ENCODE measurements around the gene TSPAN11.

Gene TSPAN11

GRCh38 chr12:30926243-30927221 lies at the start of gene TSPAN11:
Gene TSPAN11, plus strand, starts transcription at chr12:30926748. Its CDS starts 27,244 bp downstream, at chr12:30953992.
- Histone ChIP-seq H3K4me2 (ENCODE audit: low read depth, low read length, poor library complexity, severe bottlenecking) (no peak within 1 kb of the TSS), H3K4me1 (ENCODE audit: insufficient read depth, low read length, poor library complexity, severe bottlenecking) (no peaks in the 10 kb centered on the region), H2AFZ (ENCODE audit: low read length) (no peak within 1 kb of the TSS), H4K20me1 (ENCODE audit: insufficient read depth, low read length, poor library complexity, severe bottlenecking) (no peaks in the 10 kb centered on the region), H3K79me2 (ENCODE audit: insufficient read depth, low read length) (no peaks in the 10 kb centered on the region), H3K4me3 (ENCODE audit: low read length, poor library complexity, severe bottlenecking) (no peak within 1 kb of the TSS), H3K36me3 (ENCODE audit: insufficient read depth, low read length) (no peaks in the 10 kb centered on the region), H3F3A (ENCODE audit: low read depth) (no peaks in the 10 kb centered on the region), H3K9me2 (replicated peaks; ENCODE audit: low read depth, low read length) (no peaks in the 10 kb centered on the region), H3K9ac (ENCODE audit: low read depth, low read length, poor library complexity, severe bottlenecking) (no peak within 1 kb of the TSS), H3K27me3 (ENCODE audit: insufficient read depth, low read length, poor library complexity, severe bottlenecking) (no peaks in the 10 kb centered on the region), H3K9me3 (ENCODE audit: insufficient read depth, low read depth, low read length) (no peaks in the 10 kb centered on the region)
- TF ChIP-seq, protein P1, sequence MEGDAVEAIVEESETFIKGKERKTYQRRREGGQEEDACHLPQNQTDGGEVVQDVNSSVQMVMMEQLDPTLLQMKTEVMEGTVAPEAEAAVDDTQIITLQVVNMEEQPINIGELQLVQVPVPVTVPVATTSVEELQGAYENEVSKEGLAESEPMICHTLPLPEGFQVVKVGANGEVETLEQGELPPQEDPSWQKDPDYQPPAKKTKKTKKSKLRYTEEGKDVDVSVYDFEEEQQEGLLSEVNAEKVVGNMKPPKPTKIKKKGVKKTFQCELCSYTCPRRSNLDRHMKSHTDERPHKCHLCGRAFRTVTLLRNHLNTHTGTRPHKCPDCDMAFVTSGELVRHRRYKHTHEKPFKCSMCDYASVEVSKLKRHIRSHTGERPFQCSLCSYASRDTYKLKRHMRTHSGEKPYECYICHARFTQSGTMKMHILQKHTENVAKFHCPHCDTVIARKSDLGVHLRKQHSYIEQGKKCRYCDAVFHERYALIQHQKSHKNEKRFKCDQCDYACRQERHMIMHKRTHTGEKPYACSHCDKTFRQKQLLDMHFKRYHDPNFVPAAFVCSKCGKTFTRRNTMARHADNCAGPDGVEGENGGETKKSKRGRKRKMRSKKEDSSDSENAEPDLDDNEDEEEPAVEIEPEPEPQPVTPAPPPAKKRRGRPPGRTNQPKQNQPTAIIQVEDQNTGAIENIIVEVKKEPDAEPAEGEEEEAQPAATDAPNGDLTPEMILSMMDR (conservative IDR thresholded peaks at IDR 0.05; ENCODE audit: low read length): no peak
- TF ChIP-seq EZH2phosphoT487 (IDR thresholded peaks at IDR 0.05; ENCODE audit: borderline replicate concordance): no peak

- no peaks in the 10 kb centered on the region for H3K27me3 ChIP-seq (ENCODE audit: insufficient read depth, low read length, poor library complexity, severe bottlenecking)
- no peak overlapping the region for H3K4me2 ChIP-seq (ENCODE audit: low read depth, low read length, poor library complexity, severe bottlenecking)
- H3K9me2 ChIP-seq (replicated peaks; ENCODE audit: low read depth, low read length): no peaks in the 10 kb centered on the region
- H3K4me1 ChIP-seq (ENCODE audit: insufficient read depth, low read length, poor library complexity, severe bottlenecking): no peaks in the 10 kb centered on the region
- TF ChIP-seq, protein P1 (conservative IDR thresholded peaks at IDR 0.05; ENCODE audit: low read length): no peak
- no peak for TF ChIP-seq EZH2phosphoT487 (IDR thresholded peaks at IDR 0.05; ENCODE audit: borderline replicate concordance)
- no peaks in the 10 kb centered on the region for H3K79me2 ChIP-seq (ENCODE audit: insufficient read depth, low read length)
- no peak overlapping the region for H2AFZ ChIP-seq (ENCODE audit: low read length)
- no peak overlapping the region for H3K4me3 ChIP-seq (ENCODE audit: low read length, poor library complexity, severe bottlenecking)
- H4K20me1 ChIP-seq (ENCODE audit: insufficient read depth, low read length, poor library complexity, severe bottlenecking): no peaks in the 10 kb centered on the region
- no peaks in the 10 kb centered on the region for H3K9me3 ChIP-seq (ENCODE audit: insufficient read depth, low read depth, low read length)
- H3K36me3 ChIP-seq (ENCODE audit: insufficient read depth, low read length): no peaks in the 10 kb centered on the region
- H3F3A ChIP-seq (ENCODE audit: low read depth): no peaks in the 10 kb centered on the region
- no peak overlapping the region for H3K9ac ChIP-seq (ENCODE audit: low read depth, low read length, poor library complexity, severe bottlenecking)
Measured at GRCh38 chr12:30877105-30877875, 49.3 kb upstream of the TSPAN11 start.

DNA sequence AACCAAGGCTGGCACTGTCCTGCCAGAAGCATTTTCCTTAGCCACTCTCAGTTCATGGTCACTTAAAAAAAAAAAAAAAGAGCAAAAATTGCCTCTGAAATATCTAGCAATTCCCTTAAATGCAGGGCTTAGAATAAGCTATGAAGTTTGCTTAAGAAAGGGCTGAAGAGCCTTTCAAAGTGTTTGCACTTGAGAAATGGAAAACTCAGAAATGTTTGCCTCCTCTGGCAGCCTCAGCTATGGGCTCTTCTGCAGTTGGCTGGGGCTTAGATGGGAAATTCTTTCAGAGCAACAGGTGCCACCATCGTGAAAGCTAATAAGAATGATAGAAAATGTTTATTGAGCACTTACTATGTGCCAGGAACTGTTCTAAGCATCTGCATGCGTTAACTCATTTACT lies 48.5 kb upstream of the TSPAN11 start:
- TF ChIP-seq, protein P1 (conservative IDR thresholded peaks at IDR 0.05; ENCODE audit: low read length): no peak
- no peak for TF ChIP-seq EZH2phosphoT487 (IDR thresholded peaks at IDR 0.05; ENCODE audit: borderline replicate concordance)
- no peaks in the 10 kb centered on the region for H3K4me1 ChIP-seq (ENCODE audit: insufficient read depth, low read length, poor library complexity, severe bottlenecking)
- H3K9me2 ChIP-seq (replicated peaks; ENCODE audit: low read depth, low read length): no peaks in the 10 kb centered on the region
- no peaks in the 10 kb centered on the region for H3K9me3 ChIP-seq (ENCODE audit: insufficient read depth, low read depth, low read length)
- no peaks in the 10 kb centered on the region for H3K27me3 ChIP-seq (ENCODE audit: insufficient read depth, low read length, poor library complexity, severe bottlenecking)
- H3K4me3 ChIP-seq (ENCODE audit: low read length, poor library complexity, severe bottlenecking): no peak overlapping the region
- H2AFZ ChIP-seq (ENCODE audit: low read length): no peak overlapping the region
- H3K4me2 ChIP-seq (ENCODE audit: low read depth, low read length, poor library complexity, severe bottlenecking): no peak overlapping the region
- H3K36me3 ChIP-seq (ENCODE audit: insufficient read depth, low read length): no peaks in the 10 kb centered on the region
- no peaks in the 10 kb centered on the region for H3K79me2 ChIP-seq (ENCODE audit: insufficient read depth, low read length)
- H3F3A ChIP-seq (ENCODE audit: low read depth): no peaks in the 10 kb centered on the region
- no peaks in the 10 kb centered on the region for H4K20me1 ChIP-seq (ENCODE audit: insufficient read depth, low read length, poor library complexity, severe bottlenecking)
- H3K9ac ChIP-seq (ENCODE audit: low read depth, low read length, poor library complexity, severe bottlenecking): no peak overlapping the region
